NCI-H2107 treated with DMSO at 0.1 percent for 48 hours (cell line): ENCODE data around the gene CES2.
A peak's percentile ranks its signal among the peaks of the same experiment; 100 is the strongest.
"Not testable (repeated sequence)": the region's sequence is repeated elsewhere in the genome, so short reads cannot be mapped to it uniquely, and the experiment has no call there.

Source experiments
- DNase-seq: peaks from one replicate; lab custom pipeline; 2025; ENCODE audit not compliant: unreplicated experiment; lab: John Stamatoyannopoulos, UW

The CES2 gene

GRCh38 chr16:66952430-66953110 is 17.3 kb downstream of the CES2 start:
- DNase-seq = no peak

- no peak for DNase-seq
Measured at GRCh38 chr16:66953462-66954096, 18.3 kb downstream of the CES2 start.

- peak; percentile 36 for DNase-seq
Measured at GRCh38 chr16:66954097-66954659, 18.9 kb downstream of the CES2 start.

- not testable (repeated sequence) for DNase-seq
Measured at GRCh38 chr16:66955363-66956153, 20.2 kb downstream of the CES2 start.

- not testable (repeated sequence) for DNase-seq
Measured at GRCh38 chr16:66956154-66956457, 20.8 kb downstream of the CES2 start.

GRCh38 chr16:66958857-66959703 is 23.8 kb downstream of the CES2 start:
- DNase-seq = no peak

- DNase-seq = no peak
Measured at GRCh38 chr16:66959704-66960161, 24.4 kb downstream of the CES2 start.

GRCh38 chr16:66960270-66960669 is 25.0 kb downstream of the CES2 start:
- no peak for DNase-seq

GRCh38 chr16:66961065-66961744 is 25.9 kb downstream of the CES2 start, which contains the start of gene CES3:
CES3 (plus strand) TSS chr16:66961266; CDS start chr16:66961308, 42 bp downstream.
- peak; percentile 51 for DNase-seq

- peak; percentile 86 for DNase-seq
Measured at GRCh38 chr16:66961914-66962313, 26.6 kb downstream of the CES2 start.

- DNase-seq = no peak
Measured at GRCh38 chr16:66964049-66964448, 28.7 kb downstream of the CES2 start.

GRCh38 chr16:66968847-66969246 is 33.5 kb downstream of the CES2 start:
- DNase-seq = no peak

- DNase-seq = no peak
Measured at GRCh38 chr16:66970775-66971720, 35.7 kb downstream of the CES2 start.

- DNase-seq = no peak
Measured at GRCh38 chr16:66972983-66973382, 37.7 kb downstream of the CES2 start.

- DNase-seq = no peak
Measured at GRCh38 chr16:66973716-66974115, 38.4 kb downstream of the CES2 start.

- not testable (repeated sequence) for DNase-seq
Measured at GRCh38 chr16:66974156-66974931, 39.0 kb downstream of the CES2 start.

- DNase-seq = not testable (repeated sequence)
Measured at GRCh38 chr16:66974932-66975246, 39.6 kb downstream of the CES2 start.

GRCh38 chr16:66975302-66975893 is 40.1 kb downstream of the CES2 start:
- no peak for DNase-seq
